Measurements from ENCODE around the gene CGNL1.

DNA sequence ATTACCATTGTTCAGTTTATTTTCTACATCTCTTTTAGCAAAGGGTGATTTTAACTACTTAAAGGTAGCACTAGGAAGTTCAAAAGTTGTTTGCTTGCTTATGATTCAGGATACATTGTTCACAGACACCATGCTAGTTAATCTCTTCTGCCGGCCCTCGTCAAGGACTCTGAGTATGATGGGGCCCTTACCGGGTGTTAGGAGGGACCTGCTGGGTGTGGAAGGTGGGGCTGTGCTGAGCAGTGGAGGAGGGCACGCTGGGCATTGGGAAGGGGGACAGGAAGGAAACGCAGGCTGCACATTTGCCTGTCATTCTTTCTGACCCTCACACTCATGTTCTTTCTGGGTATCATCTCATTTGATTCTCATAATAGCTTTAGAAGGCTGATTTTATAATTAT is 150.3 kb downstream of the CGNL1 start:
- no peak for TF ChIP-seq CTCF (IDR thresholded peaks at IDR 0.05; ENCODE audit: poor library complexity)
- TF ChIP-seq EZH2 (IDR thresholded peaks at IDR 0.05; ENCODE audit: borderline replicate concordance) = no peak
- no peak for TF ChIP-seq EZH2phosphoT487 (IDR thresholded peaks at IDR 0.05; ENCODE audit: low read depth, severe bottlenecking, unreplicated experiment)

Data from hepatocyte (in vitro differentiated cells).